ENCODE data around the gene MAPK10.
A peak's percentile ranks its signal among the peaks of the same experiment; 100 is the strongest.
"Not testable (repeated sequence)": the region's sequence is repeated elsewhere in the genome, so short reads cannot be mapped to it uniquely, and the experiment has no call there.

MAPK10 gene

DNA sequence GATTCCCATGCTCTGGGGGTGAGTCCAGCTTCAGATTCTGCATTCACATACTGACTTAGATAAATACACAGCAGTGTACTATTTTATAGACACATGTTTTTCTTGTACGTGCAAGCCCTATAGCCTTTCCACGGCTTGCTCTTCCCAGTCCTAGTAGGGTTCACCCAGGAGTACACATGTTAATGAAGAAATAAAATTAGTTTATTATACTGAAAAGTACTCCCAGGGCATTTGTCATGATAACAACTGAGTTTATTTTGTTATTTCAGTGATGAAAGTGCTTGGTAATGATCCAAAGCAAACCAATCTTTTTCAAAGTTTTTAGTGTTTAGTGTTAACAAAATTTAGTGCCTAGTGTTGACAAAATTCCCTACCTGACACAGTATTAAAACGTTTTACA is 21.3 kb downstream of the MAPK10 start:
- DNase-seq = no peak

DNA sequence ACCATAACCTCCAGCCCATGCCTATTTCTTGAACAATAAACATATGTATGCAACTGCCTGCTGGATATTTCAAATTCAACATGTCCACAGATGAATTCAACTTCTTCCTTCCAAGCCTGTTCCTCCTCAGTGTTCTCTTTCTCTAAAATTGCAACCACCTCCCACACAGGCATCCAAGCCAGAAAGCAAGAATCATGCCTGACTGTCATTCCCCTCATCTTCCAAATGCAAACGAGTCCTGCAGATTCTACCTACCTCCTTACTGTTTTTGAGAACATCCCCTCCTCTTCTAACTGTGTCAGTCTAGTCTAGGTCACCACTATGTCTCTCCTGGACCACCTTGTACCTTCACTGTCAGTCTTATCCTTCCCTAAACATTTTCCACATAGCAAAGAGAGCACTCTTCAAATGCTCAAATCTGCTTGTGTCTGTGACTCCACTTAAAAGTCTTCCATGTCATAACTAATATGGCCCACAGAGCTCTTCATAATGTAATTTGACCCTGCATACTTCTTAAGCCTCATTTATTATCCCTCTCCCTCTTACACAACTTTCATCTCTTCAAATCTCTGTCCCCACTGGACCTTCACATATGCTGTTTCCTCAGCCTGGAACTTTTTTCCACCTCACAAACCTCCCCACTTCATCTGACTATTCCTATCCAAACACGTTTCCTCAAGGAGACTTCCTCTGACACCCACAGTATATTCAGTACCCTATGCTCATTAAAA is 25.7 kb downstream of the MAPK10 start:
- no peak for DNase-seq

DNA sequence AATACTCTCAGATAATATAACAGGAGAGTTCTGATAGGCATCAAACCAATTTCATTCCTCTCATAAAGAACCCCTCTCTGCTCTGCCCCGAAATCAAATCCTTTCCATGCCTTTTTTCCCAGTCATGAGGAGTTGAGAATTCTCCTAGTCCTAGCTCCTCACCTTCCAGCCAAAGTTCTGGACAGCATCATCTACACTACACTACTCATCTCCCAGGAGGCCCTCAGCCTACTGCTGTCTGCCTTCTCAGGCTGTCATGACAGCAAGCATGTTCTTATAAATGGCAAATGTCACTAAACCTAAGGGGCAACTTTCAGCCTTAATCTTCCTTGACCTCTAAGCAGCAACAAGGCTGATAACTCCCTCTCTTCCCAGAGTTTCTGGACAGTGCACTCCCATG is 26.6 kb downstream of the MAPK10 start:
- DNase-seq = no peak

DNA sequence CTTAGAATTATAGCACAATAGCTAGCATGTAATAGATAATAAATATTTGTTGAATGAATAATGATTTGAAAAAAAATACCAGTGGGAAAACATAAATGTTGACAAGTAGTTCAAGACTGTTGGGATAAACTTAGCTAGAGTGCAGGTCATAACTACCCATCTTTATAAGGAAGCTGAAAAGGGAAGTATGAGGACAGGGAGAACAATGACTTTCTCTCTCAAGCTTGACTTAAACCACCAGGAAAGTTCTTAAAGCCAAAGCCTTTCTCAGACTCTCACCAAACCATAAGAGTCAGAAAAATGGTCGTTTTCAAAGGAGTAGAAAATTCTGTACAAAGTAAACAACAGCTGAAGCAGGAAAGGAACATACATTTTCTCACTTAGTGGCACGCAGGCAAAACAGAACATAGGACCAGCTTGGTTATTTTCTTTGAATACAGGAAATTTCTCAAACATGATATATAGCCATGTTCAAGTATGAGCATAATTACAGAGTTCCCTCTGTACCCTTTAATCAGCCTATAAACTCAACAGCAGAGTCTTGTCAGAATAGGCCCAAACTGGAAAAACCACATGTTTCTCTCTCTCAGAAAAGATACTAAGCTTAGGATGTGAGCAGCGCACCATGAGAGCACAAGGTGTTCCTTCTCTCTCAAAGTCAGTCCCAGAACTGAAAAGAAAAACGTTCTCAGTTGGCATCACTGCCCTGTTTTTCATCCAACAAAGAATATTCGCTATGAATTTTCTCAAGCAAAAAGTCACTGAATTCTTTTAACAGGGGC is 28.7 kb downstream of the MAPK10 start:
- DNase-seq = no peak

DNA sequence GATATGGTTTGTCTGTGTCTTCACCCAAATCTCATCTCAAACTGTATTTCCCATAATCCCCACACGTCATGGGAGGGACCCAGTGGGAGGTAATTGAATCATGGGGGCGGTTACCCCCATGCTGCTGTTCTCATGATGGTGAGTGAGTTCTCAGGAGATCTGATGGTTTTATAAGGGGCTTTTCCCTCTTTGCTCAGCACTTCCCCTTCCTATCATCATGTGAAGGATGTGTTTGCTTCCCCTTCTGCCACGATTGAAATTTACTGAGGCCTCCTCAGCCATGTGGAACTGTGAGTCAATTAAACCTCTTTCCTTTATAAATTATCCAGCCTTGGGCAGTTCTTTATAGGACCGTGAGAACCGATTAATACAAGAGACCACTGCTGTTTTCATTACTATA is 29.4 kb downstream of the MAPK10 start:
- DNase-seq = not testable (repeated sequence)

DNA sequence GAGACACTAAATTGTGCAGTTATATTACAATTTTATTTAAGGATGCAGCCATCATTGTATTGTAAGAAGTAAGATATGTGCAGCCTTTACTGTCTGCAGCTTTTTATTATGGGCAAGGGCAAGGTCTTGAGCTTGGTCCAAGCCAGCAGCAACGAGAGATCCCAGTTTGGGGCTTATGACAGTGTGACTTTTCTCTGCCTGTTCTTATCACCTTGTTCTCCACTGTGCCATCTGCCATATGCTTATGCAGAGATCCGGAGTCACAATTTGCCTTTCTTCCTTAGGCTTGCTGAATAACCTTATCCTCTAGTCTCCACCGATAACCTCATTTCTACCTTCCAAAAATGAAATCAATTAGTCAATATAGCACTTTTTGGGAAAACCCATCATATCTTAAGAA is 30.4 kb downstream of the MAPK10 start:
- no peak for DNase-seq

DNA sequence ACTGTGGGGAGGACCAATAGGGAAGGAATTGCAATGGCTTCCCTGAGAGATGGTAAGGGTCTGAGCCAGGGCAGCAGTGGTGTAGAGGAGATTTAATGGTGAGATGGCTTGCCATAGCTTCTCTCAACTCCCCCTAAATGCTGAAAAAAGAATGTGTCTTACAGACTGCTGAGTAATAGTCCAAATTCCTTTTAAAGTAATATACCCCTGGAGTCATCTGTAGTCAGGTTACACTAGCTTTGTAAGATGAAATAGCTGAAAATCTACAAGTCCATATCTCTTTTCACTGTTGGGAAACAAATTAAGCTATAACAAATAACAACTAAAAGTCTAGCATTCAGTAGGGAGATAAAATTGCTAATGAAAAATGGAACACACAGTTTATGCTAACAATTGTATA is 33.5 kb downstream of the MAPK10 start:
- no peak for DNase-seq

DNA sequence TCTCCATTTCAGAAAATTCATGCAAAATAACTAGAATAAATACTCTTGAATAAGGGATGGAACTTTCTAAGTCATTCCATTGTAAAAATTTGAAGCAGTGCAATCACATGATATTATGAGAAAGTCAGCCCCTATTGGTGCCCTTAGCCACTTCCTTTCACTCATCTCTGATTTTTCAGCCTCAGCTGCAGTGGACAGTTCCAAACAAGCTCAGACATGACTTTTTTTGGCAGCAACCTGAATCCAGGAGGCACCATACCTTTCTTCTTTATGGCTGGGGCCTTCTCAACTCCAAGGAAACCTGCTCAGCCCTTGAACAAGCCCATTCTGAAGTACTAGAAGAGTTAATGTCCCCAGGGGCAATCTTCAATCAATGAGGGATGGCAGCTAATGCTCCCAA is 40.5 kb downstream of the MAPK10 start:
- DNase-seq = no peak

DNA sequence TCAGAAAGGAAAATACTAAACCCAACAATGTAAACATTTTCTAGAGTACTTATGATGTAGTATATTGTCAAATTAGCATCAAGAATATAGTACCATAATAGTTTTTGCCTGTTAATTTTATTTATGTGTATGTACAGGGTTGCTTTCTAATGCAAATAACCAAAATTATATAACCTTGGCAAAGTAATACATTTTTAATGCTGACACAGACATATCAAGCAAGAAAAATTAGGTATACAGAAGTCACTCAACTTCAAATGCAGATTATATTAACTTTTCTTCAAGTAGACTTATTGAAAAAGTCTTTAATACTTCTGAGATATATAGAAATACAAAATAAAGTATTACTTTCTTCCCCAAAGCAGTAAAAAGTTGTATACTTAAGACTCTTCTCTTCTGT is 44.3 kb downstream of the MAPK10 start:
- no peak for DNase-seq

DNA sequence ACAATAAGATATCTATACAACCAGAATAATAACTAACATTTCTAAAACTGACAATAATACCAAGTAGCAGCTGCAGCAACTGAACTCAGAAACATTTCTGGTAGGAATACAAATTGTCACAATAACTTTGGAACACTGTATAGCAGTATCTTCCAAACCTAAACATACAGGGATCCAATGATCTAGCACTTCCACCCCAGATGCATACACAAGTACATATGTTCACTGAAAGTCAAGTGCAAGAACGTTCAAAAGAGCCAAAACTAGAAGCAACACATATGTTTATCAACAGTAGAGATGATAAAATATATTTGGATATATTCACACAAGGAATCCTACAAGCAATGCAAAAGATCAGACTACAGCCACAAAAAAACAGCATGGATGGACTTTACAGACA is 46.2 kb downstream of the MAPK10 start:
- DNase-seq = no peak

DNA sequence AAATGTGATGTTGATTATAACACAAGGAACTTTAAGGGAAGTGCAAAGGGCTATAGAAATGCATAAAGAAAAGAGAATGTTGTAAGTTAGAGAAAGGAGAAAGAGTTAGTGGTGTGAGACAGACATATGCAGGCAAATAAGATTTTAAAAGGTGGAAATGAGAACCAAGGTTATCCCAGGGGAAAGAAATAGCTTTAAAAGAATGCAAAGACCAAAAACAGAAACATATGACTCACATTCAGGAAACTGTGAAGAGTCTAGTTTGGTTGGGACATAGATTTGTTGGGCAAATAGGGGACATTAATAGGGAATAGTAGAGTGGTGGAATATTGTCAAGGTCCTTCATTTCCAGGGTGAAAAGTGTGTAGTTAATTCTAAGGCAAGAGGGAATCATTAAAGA is 52.4 kb downstream of the MAPK10 start:
- no peak for DNase-seq

DNA sequence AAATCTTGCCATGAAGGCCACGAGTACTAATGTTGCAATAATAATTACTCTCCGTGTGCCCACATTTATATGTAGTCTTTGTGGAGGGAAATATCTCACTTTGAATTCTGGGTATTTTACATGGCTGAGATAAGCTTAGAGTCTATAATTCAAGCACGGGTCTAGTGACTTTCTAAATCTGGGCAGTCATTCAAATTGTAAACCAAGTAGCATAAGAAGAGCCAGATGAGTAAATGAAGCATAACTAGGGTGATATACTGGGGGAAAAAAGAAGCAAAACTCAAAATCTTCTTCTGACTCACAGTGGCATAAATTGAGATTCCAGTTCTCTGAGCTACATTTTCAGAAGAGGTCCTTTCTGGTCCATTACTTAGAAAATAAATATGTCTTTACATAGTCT is 53.0 kb downstream of the MAPK10 start:
- no peak for DNase-seq

DNA sequence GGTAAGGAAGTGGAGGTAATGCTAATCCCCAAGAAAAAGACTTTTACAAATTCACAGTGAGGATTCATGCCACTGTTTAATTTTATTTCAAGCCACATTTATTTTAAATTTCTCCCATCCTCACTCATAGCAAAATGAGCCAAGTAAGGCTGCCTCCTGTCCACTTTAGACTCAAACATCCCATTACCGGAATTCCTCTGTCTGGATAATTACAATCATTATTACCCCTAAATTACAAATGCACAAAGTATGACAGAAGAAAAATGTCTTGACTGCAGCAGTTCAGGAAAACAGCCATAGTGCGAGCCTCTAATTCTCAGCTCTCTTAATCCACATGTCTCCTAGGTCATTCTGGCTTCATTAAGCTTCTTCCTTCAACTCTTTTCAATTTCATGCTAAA is 57.0 kb downstream of the MAPK10 start:
- no peak for DNase-seq

DNA sequence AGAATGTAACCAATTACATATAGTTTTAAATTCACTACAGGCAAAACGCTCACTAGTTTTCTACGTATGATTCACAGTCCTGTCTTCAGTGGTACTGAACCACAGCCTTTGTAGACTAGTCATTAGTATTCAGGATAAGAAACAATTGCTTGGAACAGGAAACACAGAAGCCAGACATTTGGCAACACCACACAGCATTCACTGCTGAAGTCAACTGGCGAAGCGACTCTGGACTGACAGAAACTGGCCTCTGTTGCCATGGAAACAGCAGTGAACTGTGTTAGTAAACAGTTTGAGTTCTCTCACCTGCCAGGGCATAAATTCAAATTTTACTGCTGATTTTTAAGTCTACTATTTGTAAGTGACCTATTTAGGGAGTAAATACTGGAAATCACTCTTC is 57.6 kb downstream of the MAPK10 start:
- peak; percentile 76 for DNase-seq

DNA sequence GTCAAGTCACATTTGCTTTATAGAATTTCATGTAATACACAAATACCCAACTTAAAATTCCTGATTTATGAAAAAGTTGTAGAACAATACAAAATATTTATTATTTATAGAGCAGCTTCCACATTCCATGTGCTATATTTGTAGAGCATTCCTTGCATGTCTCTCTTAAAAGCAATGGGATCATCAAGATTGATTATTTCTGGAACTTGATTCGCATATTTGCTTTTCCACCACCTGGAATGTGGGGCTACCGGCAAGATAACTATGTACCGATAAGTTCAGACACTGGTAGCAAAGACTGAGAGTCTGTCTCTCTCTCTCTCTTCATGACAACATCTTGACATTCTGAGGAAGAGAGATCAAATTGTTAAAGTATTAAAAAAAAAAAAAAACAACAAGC is 59.3 kb downstream of the MAPK10 start:
- no peak for DNase-seq

DNA sequence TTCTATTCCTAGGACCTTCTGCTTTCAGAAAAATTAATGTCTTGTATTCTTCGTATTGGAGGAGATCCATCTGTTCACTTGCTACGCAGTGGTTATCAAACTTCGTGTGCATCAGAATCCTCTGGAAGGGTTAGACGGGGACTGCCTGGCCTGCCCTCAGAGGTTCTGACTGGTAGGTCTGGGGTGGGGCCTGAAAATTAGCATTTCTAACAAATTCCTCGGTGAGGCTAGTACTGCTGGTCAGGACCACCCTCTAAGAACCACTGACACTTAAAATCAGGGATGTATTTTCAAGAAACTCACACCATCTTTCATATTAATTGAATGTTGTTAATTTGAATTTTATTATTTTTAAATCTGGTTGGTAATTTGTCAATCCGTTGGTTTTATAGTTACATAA is 63.0 kb downstream of the MAPK10 start:
- no peak for DNase-seq

DNA sequence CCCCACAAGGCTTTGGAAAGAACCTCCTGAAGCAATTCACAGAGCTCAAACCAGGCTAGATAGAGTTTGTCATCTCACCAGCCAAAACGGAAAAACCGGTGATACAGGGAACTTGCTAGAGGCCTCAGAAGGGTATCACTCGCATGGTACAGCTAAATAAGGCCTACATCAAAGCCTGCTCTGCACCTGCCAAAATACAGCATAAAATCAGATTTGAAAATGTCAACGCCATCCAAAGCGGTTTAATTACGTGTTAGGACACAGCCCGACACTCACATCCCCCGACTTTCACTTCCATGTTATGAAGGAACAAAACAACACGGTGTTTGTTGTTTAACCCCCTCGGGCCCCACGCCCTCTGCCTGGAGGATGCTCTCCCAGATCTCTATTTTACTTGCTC is 65.0 kb downstream of the MAPK10 start:
- DNase-seq = no peak

DNA sequence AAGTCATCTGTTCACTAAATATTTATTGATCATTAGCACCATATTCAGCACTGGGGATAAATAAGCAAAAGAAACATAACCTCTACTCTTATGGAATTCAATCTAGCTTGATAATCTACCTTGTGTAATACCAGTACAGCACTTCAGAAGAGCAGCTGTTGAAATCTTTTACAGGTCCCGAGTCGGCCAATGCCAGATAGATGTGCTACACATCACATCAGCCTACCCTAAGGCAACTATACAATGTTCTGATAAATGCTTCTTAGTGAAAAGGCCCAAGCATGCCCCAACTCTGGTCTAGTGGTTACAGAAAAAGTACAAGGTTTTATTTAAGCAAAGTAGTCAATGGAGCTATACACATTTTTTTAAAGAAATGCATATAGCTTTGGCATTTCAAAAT is 68.7 kb downstream of the MAPK10 start:
- no peak for DNase-seq

DNA sequence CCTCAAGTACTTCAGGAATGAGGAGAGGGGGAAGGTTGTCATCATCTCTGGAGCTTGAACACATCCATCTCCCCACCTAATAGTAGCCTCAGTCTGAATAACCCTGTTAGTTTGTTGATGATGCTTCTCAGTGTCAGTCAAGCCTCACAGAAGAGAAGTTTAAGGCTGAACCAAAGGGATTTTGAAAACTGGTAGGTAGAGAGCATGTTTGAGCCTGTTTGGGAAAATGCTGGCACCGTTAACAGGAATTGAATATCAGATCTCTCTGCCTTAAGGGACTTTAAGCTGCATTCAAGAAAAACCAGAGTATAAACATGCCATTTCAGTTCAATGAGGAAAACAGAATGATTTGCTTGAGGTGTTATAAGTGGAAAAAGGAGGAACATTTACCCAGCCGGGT is 73.1 kb downstream of the MAPK10 start:
- no peak for DNase-seq

DNA sequence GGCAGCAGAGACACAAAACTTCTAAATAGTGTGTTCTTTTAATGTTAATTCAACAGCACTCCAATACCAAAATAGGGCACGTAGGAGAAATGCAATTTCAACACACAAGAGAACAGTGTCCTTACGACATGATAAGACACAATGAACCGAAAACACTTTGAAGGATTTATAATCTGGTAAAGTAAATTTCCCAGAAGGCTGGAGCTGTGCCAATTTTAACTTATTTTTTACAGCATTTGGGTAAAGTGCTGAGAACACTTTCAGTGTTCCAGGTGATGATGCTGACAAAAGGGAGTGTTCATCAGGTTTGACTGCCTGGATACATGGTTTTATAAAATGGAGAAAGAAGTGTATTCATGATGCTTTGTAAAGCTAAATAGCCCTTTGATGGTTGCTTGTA is 76.5 kb downstream of the MAPK10 start:
- no peak for DNase-seq

DNA sequence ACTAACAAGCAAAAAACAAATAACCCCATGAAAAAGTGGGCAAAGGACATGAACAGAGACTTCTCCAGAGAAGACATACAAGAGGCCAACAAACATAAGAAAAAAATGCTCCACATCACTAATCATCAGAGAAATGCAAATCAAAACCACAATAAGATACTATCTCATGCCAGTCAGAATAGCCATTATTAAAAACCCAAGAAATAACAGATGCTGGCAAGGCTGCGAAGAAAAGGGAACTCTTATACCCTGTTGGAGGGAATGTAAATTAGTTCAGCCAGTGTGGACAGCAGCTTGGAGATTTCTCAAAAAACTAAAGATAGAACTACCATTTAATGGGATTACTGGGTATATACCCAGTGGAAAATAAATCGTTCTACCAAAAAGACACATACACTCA is 79.6 kb downstream of the MAPK10 start:
- no peak for DNase-seq

DNA sequence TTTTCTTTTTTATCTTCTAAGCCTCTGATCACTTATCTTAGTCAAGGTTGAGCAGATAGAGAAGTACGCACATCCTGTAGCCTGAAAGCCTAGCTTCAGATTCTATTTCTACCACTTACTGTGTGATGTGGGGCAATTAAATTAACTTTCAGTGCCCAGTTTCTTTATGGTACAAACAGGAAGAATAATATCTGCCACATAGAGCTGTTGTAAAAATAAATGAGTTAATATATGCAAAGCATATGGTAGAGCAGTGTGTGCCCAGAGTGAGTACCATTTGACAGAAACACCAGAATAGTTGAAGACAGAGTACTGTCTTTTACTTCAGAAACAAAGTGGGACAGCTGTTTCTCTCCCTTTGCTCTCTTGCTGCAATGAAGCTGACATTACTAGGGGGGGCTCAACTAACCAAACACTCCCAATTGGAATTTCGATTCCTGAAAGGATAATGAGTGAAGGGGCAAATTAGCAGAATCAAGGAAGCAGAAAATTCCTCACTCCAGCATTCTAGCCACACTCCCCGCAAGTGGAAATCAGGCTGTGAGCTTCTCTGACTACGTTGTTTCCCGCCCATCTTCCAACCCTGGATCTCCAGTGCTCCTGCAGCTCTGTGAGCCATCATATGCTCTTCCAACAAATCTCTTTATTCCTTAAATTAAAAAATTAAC is 80.4 kb downstream of the MAPK10 start:
- no peak for DNase-seq

DNA sequence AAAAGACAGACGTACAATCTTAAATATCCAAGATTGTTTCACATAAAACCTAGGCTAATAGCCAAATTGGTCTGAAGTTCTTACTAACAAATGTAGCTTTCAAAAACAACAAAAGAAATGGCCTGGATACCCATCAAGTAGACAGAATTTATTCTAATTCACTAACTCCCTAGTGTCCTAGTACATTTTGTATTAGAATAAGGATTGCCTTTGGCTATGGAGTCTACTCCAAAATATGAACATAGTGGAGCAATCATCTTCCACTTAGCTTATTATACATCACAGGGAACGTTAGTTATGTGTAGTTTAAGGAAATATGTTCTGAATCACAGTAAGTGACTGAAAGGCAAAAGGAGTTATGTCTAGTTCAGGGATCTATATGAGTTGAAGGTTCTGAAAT is 81.7 kb downstream of the MAPK10 start:
- DNase-seq = no peak

DNA sequence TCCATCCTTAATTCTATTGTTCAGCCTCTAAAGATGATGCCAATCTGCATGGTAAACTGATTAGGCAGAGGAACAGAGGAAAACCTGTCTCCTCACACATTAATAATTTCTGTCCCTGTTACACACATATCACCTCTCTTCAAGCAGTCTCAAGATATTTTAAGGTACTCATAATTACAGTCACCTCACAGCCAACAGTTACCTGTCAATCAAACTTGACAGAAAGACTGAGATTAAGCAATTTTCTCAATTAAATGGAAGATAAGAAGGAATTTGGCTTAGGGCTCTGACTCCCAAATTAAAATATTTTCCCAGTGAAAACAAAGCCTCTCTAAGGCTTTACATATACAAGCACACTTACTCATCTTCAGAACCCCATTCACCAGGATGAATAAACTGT is 85.2 kb downstream of the MAPK10 start:
- DNase-seq = no peak
